Activated naive CD4-positive, alpha-beta T cell treated with anti-CD3 and anti-CD28 coated beads for 36 hours (primary cell): ENCODE data around the gene ZFR. TPM values are rescaled to one million over a fixed set of nuclear protein-coding genes. Genes with fewer than 3 reads are reported as not detected.
A peak's percentile ranks its signal among the peaks of the same experiment; 100 is the strongest.

ENCODE experiments used
- CTCF ChIA-PET: fragments of 350-600 bp; sonication (Branson Sonifier 250); formaldehyde crosslinking; loops from one replicate; lab custom pipeline; 2021; ENCODE audit warnings: antibody characterized with exemption; lab: Charles Lee
- DNase-seq: peaks from one replicate; pipeline ENCODE4 v3.0.0-alpha.2; 2020
- H3K27ac Mint-ChIP-seq: one replicate; pipeline ENCODE4 v1.8.0; 2021; ENCODE audit warnings: mild to moderate bottlenecking, mixed read lengths
- H3K27me3 Mint-ChIP-seq: one replicate; pipeline ENCODE4 v1.8.0; 2021; ENCODE audit warnings: low read depth, mixed read lengths
- H3K36me3 Mint-ChIP-seq: one replicate; pipeline ENCODE4 v1.8.0; 2021; ENCODE audit warnings: low read depth, mixed read lengths
- H3K4me1 Mint-ChIP-seq: one replicate; pipeline ENCODE4 v1.8.0; 2021; ENCODE audit warnings: low read depth, mixed read lengths
- H3K4me3 Mint-ChIP-seq: one replicate; pipeline ENCODE4 v1.8.0; 2021; ENCODE audit warnings: mild to moderate bottlenecking, moderate library complexity, mixed read lengths
- H3K9me3 Mint-ChIP-seq: one replicate; pipeline ENCODE4 v1.8.0; 2021; ENCODE audit warnings: mixed read lengths
- intact Hi-C: fragments of 100-400 bp; cut with micrococcal nuclease; formaldehyde crosslinking; loops from one replicate; pipeline ENCODE4 v1.15.1; 2023
- total RNA-seq, 2 experiments: library from RNA; stranded (reverse); gene quantifications; one replicate each; pipeline ENCODE4 v1.2.3, GENCODE V29; 2021

The ZFR gene
- total RNA-seq, 2 experiments from 2014 or later = 50.9 to 52.1 TPM

GRCh38 chr5:32343058-32343672, 101.4 kb downstream of the ZFR start:
- no peaks in the 10 kb centered on the region for H3K4me1 Mint-ChIP-seq
- no peak for DNase-seq
- intact Hi-C loops = no loop called here
- H3K27me3 Mint-ChIP-seq = peaks cover 3% of the 10 kb centered on the region
- H3K36me3 Mint-ChIP-seq = peaks cover 4% of the 10 kb centered on the region
- peaks cover 21% of the 10 kb centered on the region for H3K9me3 Mint-ChIP-seq
- H3K4me3 Mint-ChIP-seq = no peak overlapping the region
- CTCF ChIA-PET = interaction anchor here (0.9 to 1.3 kb wide), 3 partner anchors 12 to 113 kb away, joined by 3 to 9 read pairs (median 8); no protein-coding TSS in a partner anchor
- H3K27ac Mint-ChIP-seq = no peak overlapping the region

- Mint-ChIP-seq H3K9me3 (peaks cover 23% of the 10 kb centered on the region), H3K36me3 (peaks cover 7% of the 10 kb centered on the region)
- CTCF ChIA-PET = interaction anchor here (0.9 to 1.3 kb wide), 3 partner anchors 11 to 112 kb away, joined by 3 to 9 read pairs (median 8); no protein-coding TSS in a partner anchor
Measured at GRCh38 chr5:32342656-32343055, 101.9 kb downstream of the ZFR start.

GRCh38 chr5:32339878-32340277, 104.7 kb downstream of the ZFR start:
- no peak for DNase-seq
- H3K27me3 Mint-ChIP-seq = peaks cover 3% of the 10 kb centered on the region
- intact Hi-C loops = no loop called here
- CTCF ChIA-PET = interaction anchor here (0.6 to 1.1 kb wide), 3 partner anchors 45 to 1083 kb away, joined by 3 to 4 read pairs (median 3); no protein-coding TSS in a partner anchor
- H3K9me3 Mint-ChIP-seq = peaks cover 14% of the 10 kb centered on the region
- H3K4me1 Mint-ChIP-seq = no peaks in the 10 kb centered on the region
- H3K36me3 Mint-ChIP-seq = peaks cover 7% of the 10 kb centered on the region
- no peak overlapping the region for H3K4me3 Mint-ChIP-seq
- H3K27ac Mint-ChIP-seq = no peak overlapping the region

More at GRCh38 chr5:32342656-32343055, 101.9 kb downstream of the ZFR start:
- DNase-seq = no peak
- Mint-ChIP-seq H3K27me3 (peaks cover 3% of the 10 kb centered on the region), H3K27ac (no peak overlapping the region), H3K4me3 (no peak overlapping the region), H3K4me1 (no peaks in the 10 kb centered on the region)
- intact Hi-C loops = no loop called here

- Mint-ChIP-seq H3K9me3 (peaks cover 14% of the 10 kb centered on the region), H3K27ac (no peak overlapping the region), H3K36me3 (peaks cover 7% of the 10 kb centered on the region), H3K27me3 (peaks cover 3% of the 10 kb centered on the region), H3K4me3 (no peak overlapping the region), H3K4me1 (no peaks in the 10 kb centered on the region)
- CTCF ChIA-PET = interaction anchor here (0.6 to 1.1 kb wide), 2 partner anchors 45 to 107 kb away, joined by 3 to 4 read pairs; no protein-coding TSS in a partner anchor
- intact Hi-C loops = no loop called here
- DNase-seq = no peak
Measured at GRCh38 chr5:32339198-32339597, 105.3 kb downstream of the ZFR start.

GRCh38 chr5:32332966-32333365, 111.6 kb downstream of the ZFR start:
- intact Hi-C loops = no loop called here
- H3K27me3 Mint-ChIP-seq = no peaks in the 10 kb centered on the region
- CTCF ChIA-PET = interaction anchor here (6.0 kb wide), 1 partner anchor 100 kb away, joined by 148 read pairs; no protein-coding TSS in a partner anchor

GRCh38 chr5:32332361-32332760, 112.2 kb downstream of the ZFR start:
- H3K4me3 Mint-ChIP-seq = no peak overlapping the region
- H3K27me3 Mint-ChIP-seq = no peaks in the 10 kb centered on the region
- H3K4me1 Mint-ChIP-seq = no peaks in the 10 kb centered on the region
- H3K36me3 Mint-ChIP-seq = no peaks in the 10 kb centered on the region
- H3K9me3 Mint-ChIP-seq = no peaks in the 10 kb centered on the region
- no peak for DNase-seq
- no peak overlapping the region for H3K27ac Mint-ChIP-seq
- intact Hi-C loops = no loop called here
- CTCF ChIA-PET = interaction anchor here (6.0 kb wide), 1 partner anchor 99 kb away, joined by 148 read pairs; no protein-coding TSS in a partner anchor

More at GRCh38 chr5:32332966-32333365, 111.6 kb downstream of the ZFR start:
- H3K4me3 Mint-ChIP-seq = no peak overlapping the region
- no peaks in the 10 kb centered on the region for H3K9me3 Mint-ChIP-seq
- peaks cover under 1% of the 10 kb centered on the region for H3K36me3 Mint-ChIP-seq
- H3K4me1 Mint-ChIP-seq = no peaks in the 10 kb centered on the region
- no peak for DNase-seq
- no peak overlapping the region for H3K27ac Mint-ChIP-seq

GRCh38 chr5:32331935-32332274, 112.6 kb downstream of the ZFR start:
- no peaks in the 10 kb centered on the region for H3K27me3 Mint-ChIP-seq
- DNase-seq = no peak
- H3K4me3 Mint-ChIP-seq = no peak overlapping the region
- no peaks in the 10 kb centered on the region for H3K9me3 Mint-ChIP-seq
- intact Hi-C loops = no loop called here
- no peak overlapping the region for H3K27ac Mint-ChIP-seq
- H3K4me1 Mint-ChIP-seq = no peaks in the 10 kb centered on the region
- CTCF ChIA-PET = interaction anchor here (0.7 to 6.0 kb wide), 3 partner anchors 11 to 99 kb away, joined by 4 to 148 read pairs (median 8); no protein-coding TSS in a partner anchor
- H3K36me3 Mint-ChIP-seq = no peaks in the 10 kb centered on the region

- CTCF ChIA-PET = interaction anchor here (0.7 to 6.0 kb wide), 6 partner anchors 12 to 259 kb away, joined by 3 to 148 read pairs (median 6); no protein-coding TSS in a partner anchor
- no peak for DNase-seq
- no peak overlapping the region for H3K4me3 Mint-ChIP-seq
- H3K27me3 Mint-ChIP-seq = no peaks in the 10 kb centered on the region
- no peak overlapping the region for H3K27ac Mint-ChIP-seq
- H3K36me3 Mint-ChIP-seq = no peaks in the 10 kb centered on the region
- intact Hi-C loops = no loop called here
- H3K4me1 Mint-ChIP-seq = no peaks in the 10 kb centered on the region
- no peaks in the 10 kb centered on the region for H3K9me3 Mint-ChIP-seq
Measured at GRCh38 chr5:32331217-32331934, 113.2 kb downstream of the ZFR start.

GRCh38 chr5:32330126-32330971, 114.2 kb downstream of the ZFR start:
- intact Hi-C loops = no loop called here
- H3K4me3 Mint-ChIP-seq = no peak overlapping the region
- CTCF ChIA-PET = interaction anchor here (0.5 to 6.0 kb wide), 25 partner anchors 17 to 260 kb away, joined by 3 to 148 read pairs (median 4); no protein-coding TSS in a partner anchor
- H3K27me3 Mint-ChIP-seq = no peaks in the 10 kb centered on the region
- no peaks in the 10 kb centered on the region for H3K36me3 Mint-ChIP-seq
- no peaks in the 10 kb centered on the region for H3K4me1 Mint-ChIP-seq
- no peak overlapping the region for H3K27ac Mint-ChIP-seq
- H3K9me3 Mint-ChIP-seq = no peaks in the 10 kb centered on the region
- no peak for DNase-seq

GRCh38 chr5:32329395-32329834, 115.1 kb downstream of the ZFR start:
- Mint-ChIP-seq H3K36me3 (no peaks in the 10 kb centered on the region), H3K27ac (no peak overlapping the region), H3K4me3 (no peak overlapping the region), H3K27me3 (no peaks in the 10 kb centered on the region), H3K4me1 (no peaks in the 10 kb centered on the region), H3K9me3 (no peaks in the 10 kb centered on the region)
- intact Hi-C loops = loop anchor here (1.0 to 10.0 kb wide), 5 partner anchors 97 to 502 kb away; no protein-coding TSS in a partner anchor
- CTCF ChIA-PET = interaction anchor here (0.5 to 6.0 kb wide), 28 partner anchors 9 to 252 kb away, joined by 3 to 148 read pairs (median 5); no protein-coding TSS in a partner anchor
- DNase-seq = peak; percentile 75

- Mint-ChIP-seq H3K27ac (no peak overlapping the region), H3K4me1 (no peaks in the 10 kb centered on the region), H3K4me3 (no peak overlapping the region), H3K36me3 (no peaks in the 10 kb centered on the region), H3K27me3 (no peaks in the 10 kb centered on the region), H3K9me3 (peaks cover 7% of the 10 kb centered on the region)
- intact Hi-C loops = loop anchor here (5.0 to 10.0 kb wide), 3 partner anchors 234 to 499 kb away; no protein-coding TSS in a partner anchor
- DNase-seq = no peak
- CTCF ChIA-PET = no interaction called here
Measured at GRCh38 chr5:32326216-32326772, 118.2 kb downstream of the ZFR start.
